A549 (cell line): ENCODE measurements around the gene SLCO4A1. TPM values are rescaled to one million over a fixed set of nuclear protein-coding genes. Genes with fewer than 3 reads are reported as not detected.

ENCODE experiments used
- ATAC-seq, 2 experiments: fragments of 200-7000 bp in 1 of 2; fragments of >200 bp in 1 of 2; cut with Nextera tagmentation in 1 of 2; cut with Tn5 transposase in 1 of 2; 3 replicates each; pipeline versions ENCODE4 v1.8.0 to v1.9.1; 2018 to 2020; ENCODE audit warnings: mild to moderate bottlenecking in 1 of 2, moderate library complexity in 1 of 2
- CTCF ChIA-PET: fragments of 300-600 bp; sonication (Branson Sonifier 250); formaldehyde crosslinking; extraction: SDS; loops from one replicate; lab custom pipeline; 2021; ENCODE audit warnings: antibody characterized with exemption, inconsistent platforms; lab: Yijun Ruan, JAX
- POLR2A ChIA-PET: fragments of 350-600 bp; formaldehyde crosslinking; extraction: SDS; loops from one replicate; lab custom pipeline; 2021; ENCODE audit warnings: antibody characterized with exemption, inconsistent platforms; lab: Yijun Ruan, JAX
- DNase-seq, 2 experiments: peaks; one replicate each; pipeline versions ENCODE4 v3.0.0 to v3.0.0-alpha.2; 2011 to 2016; ENCODE audit warnings: low read depth in 1 of 2, low spot score in 1 of 2
- FAIRE-seq: peaks from 2 replicates; lab custom pipeline; 2011; peaks lifted over from hg19 to GRCh38; lab: Jason Lieb, UNC
- H3K27ac ChIP-seq, 2 experiments: fragments of >200 bp; sonication (Bioruptor Twin); formaldehyde crosslinking; 3 replicates each; pipeline ENCODE4 v1.5.1; 2016 to 2017
- H3K4me1 ChIP-seq: fragments of >200 bp; sonication (Bioruptor Twin); formaldehyde crosslinking; 3 replicates; pipeline ENCODE4 v1.6.1; 2016
- H3K4me2 ChIP-seq: fragments of >200 bp; sonication (Bioruptor Twin); formaldehyde crosslinking; 3 replicates; pipeline ENCODE4 v1.6.1; 2016
- H3K4me3 ChIP-seq: fragments of >200 bp; sonication (Bioruptor Twin); formaldehyde crosslinking; 3 replicates; pipeline ENCODE4 v1.5.1; 2016
- H3K9me3 ChIP-seq: fragments of >200 bp; sonication (Bioruptor Twin); formaldehyde crosslinking; 3 replicates; pipeline ENCODE4 v1.6.1; 2016
- BHLHE40 ChIP-seq: IDR thresholded peaks from 2 replicates; pipeline ENCODE4 v1.6.1; 2012; ENCODE audit warnings: low read depth, low read length, inconsistent platforms
- CBX2 ChIP-seq: fragments of 200-600 bp; sonication (generic); IDR thresholded peaks from 2 replicates; pipeline ENCODE4 v1.6.1; 2016; ENCODE audit warnings: low read depth, mild to moderate bottlenecking, borderline replicate concordance
- EHF ChIP-seq: fragments of 250-450 bp; sonication (Bioruptor Pico); IDR thresholded peaks from 2 replicates; pipeline ENCODE4 v1.5.0; 2020; ENCODE audit warnings: mild to moderate bottlenecking
- FOSB ChIP-seq: fragments of 250-450 bp; sonication (Bioruptor Pico); IDR thresholded peaks from 2 replicates; pipeline ENCODE4 v1.5.0; 2020; ENCODE audit warnings: mild to moderate bottlenecking, moderate library complexity
- FOSL2 ChIP-seq, 2 experiments: fragments of 450-650 bp in 1 of 2; fragments of >200 bp in 1 of 2; sonication (Bioruptor Twin) in 1 of 2; formaldehyde crosslinking; IDR thresholded peaks; 2 replicates each; pipeline versions ENCODE4 v1.5.0 to v1.6.1; 2016 to 2020; ENCODE audit warnings: mild to moderate bottlenecking in 1 of 2, moderate library complexity in 1 of 2
- HEYL ChIP-seq: fragments of 250-450 bp; sonication (Bioruptor Pico); IDR thresholded peaks from 2 replicates; pipeline ENCODE4 v1.8.0; 2021; ENCODE audit warnings: mild to moderate bottlenecking, moderate library complexity
- HOXB13 ChIP-seq: fragments of 250-450 bp; sonication (Bioruptor Pico); IDR thresholded peaks from 2 replicates; pipeline ENCODE4 v1.5.0; 2020; ENCODE audit warnings: low read depth, mild to moderate bottlenecking, moderate library complexity
- JUNB ChIP-seq: fragments of >200 bp; sonication (Bioruptor Twin); formaldehyde crosslinking; IDR thresholded peaks from 2 replicates; pipeline ENCODE4 v1.6.1; 2016
- MAZ ChIP-seq: fragments of 150-350 bp; IDR thresholded peaks from 2 replicates; pipeline ENCODE4 v1.6.1; 2014; ENCODE audit warnings: antibody characterized with exemption, low read depth, low read length, borderline replicate concordance
- MYC ChIP-seq: IDR thresholded peaks from 2 replicates; pipeline ENCODE4 v1.6.1; 2012; ENCODE audit warnings: mild to moderate bottlenecking, inconsistent platforms, low read length, improper control_type of control experiment, borderline replicate concordance
- NR3C1 ChIP-seq: fragments of >200 bp; sonication (Bioruptor Twin); formaldehyde crosslinking; IDR thresholded peaks from 3 replicates; pipeline ENCODE4 v1.6.1; 2017
- PHF8 ChIP-seq: fragments of 200-600 bp; sonication (generic); IDR thresholded peaks from 2 replicates; pipeline ENCODE4 v1.6.1; 2016; ENCODE audit warnings: low read depth, mild to moderate bottlenecking, antibody characterized with exemption, moderate library complexity, borderline replicate concordance
- POLR2AphosphoS2 ChIP-seq: conservative IDR thresholded peaks from 2 replicates; pipeline ENCODE4 v1.6.1; 2012; ENCODE audit warnings: low read length, improper control_type of control experiment, inconsistent platforms
- RAD21 ChIP-seq, 2 experiments: fragments of >200 bp in 1 of 2; sonication (Bioruptor Twin) in 1 of 2; formaldehyde crosslinking in 1 of 2; IDR thresholded peaks in 1 of 2; conservative IDR thresholded peaks in 1 of 2; 2 replicates in 1 of 2; 3 replicates in 1 of 2; pipeline ENCODE4 v1.6.1; 2012 to 2018; ENCODE audit warnings: inconsistent platforms in 1 of 2
- RCOR1 ChIP-seq: fragments of 150-350 bp; IDR thresholded peaks from 2 replicates; pipeline ENCODE4 v1.6.1; 2014; ENCODE audit warnings: antibody characterized with exemption, low read length, low read depth
- ZFP36 ChIP-seq: fragments of 450-650 bp; IDR thresholded peaks from 2 replicates; pipeline ENCODE4 v1.6.1; 2014; ENCODE audit warnings: borderline replicate concordance; ENCODE audit not compliant: partially characterized antibody
- ZNF302 ChIP-seq: fragments of 250-450 bp; sonication (Bioruptor Pico); IDR thresholded peaks from 2 replicates; pipeline ENCODE4 v1.9.0; 2021; ENCODE audit warnings: inconsistent platforms, mild to moderate bottlenecking, moderate library complexity
- ZSCAN20 ChIP-seq: fragments of 250-450 bp; sonication (Bioruptor Pico); IDR thresholded peaks from 2 replicates; pipeline ENCODE4 v1.8.0; 2022; ENCODE audit warnings: mild to moderate bottlenecking, moderate library complexity
- WGBS: methylation state at CpG from one replicate; pipeline ENCODE4 v1.1.6; 2017; ENCODE audit errors: missing lambda C conversion rate; 5-methylcytosine and 5-hydroxymethylcytosine counted together
- polyA plus RNA-seq, 4 experiments: library from polyadenylated mRNA; depleted of rRNA in 3 of 4; stranded (reverse); fragments of >200 nt; fragmentation: RNase III in 1 of 4; extraction: RNeasy Plus Mini Kit Qiagen cat#74134 plus additional on column Dnase treatment in 1 of 4; gene quantifications; 2 replicates in 3 of 4; 3 replicates in 1 of 4; pipeline ENCODE4 v1.2.3, GENCODE V29; 2011 to 2017
- TF ChIP-seq, protein P1 (sequence below): fragments of 250-450 bp; sonication (Bioruptor Pico); IDR thresholded peaks from 2 replicates; pipeline ENCODE4 v1.5.0; 2021; ENCODE audit warnings: mild to moderate bottlenecking, moderate library complexity, borderline replicate concordance
- TF ChIP-seq, protein P2 (sequence below): fragments of >200 bp; sonication (Bioruptor Twin); formaldehyde crosslinking; IDR thresholded peaks from 3 replicates; pipeline ENCODE4 v1.5.1; 2016
- TF ChIP-seq, protein P3 (sequence below): fragments of >200 bp; sonication (Bioruptor Twin); formaldehyde crosslinking; IDR thresholded peaks from 3 replicates; pipeline ENCODE4 v1.6.1; 2016
- TF ChIP-seq, protein P4 (sequence below): IDR thresholded peaks from 2 replicates; pipeline ENCODE4 v1.6.1; 2012

The SLCO4A1 gene
- polyA plus RNA-seq, 2 of the 4 experiments (the other 2 are of a cell fraction) = 1.3 to 11.2 TPM

DNA sequence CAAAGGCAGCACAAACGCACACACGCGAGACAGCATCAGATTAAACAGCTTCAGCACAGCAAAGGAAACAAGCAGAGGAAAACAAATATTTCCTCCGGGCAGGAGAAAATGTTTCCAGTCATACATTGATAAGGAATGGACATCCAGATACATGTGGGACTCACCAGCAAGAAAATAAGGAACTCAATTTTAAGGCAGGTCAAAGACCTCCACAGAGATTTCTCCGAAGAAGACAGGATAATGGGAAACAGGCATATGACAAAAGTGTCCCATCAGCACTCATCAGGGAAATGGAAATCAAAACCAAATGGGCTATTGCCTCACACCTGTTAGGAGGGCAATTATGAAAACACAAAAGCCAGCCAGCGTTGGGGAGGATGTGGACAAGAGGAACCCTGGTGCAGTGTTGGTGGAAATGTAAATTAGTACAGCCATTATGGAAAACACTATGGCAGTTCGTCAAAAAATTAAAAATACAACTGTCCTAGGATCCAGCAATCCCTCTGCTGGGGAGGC lies 9.7 kb upstream of the SLCO4A1 start (continued):
- TF ChIP-seq POLR2AphosphoS2 (no peak), MAZ (no peak), EHF (CRISPR knock-in tag) (no peak), HEYL (CRISPR knock-in tag) (no peak), MYC (no peak)
- TF ChIP-seq, protein P1, sequence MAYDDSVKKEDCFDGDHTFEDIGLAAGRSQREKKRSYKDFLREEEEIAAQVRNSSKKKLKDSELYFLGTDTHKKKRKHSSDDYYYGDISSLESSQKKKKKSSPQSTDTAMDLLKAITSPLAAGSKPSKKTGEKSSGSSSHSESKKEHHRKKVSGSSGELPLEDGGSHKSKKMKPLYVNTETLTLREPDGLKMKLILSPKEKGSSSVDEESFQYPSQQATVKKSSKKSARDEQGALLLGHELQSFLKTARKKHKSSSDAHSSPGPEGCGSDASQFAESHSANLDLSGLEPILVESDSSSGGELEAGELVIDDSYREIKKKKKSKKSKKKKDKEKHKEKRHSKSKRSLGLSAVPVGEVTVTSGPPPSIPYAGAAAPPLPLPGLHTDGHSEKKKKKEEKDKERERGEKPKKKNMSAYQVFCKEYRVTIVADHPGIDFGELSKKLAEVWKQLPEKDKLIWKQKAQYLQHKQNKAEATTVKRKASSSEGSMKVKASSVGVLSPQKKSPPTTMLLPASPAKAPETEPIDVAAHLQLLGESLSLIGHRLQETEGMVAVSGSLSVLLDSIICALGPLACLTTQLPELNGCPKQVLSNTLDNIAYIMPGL = no peak
- TF ChIP-seq, protein P2, sequence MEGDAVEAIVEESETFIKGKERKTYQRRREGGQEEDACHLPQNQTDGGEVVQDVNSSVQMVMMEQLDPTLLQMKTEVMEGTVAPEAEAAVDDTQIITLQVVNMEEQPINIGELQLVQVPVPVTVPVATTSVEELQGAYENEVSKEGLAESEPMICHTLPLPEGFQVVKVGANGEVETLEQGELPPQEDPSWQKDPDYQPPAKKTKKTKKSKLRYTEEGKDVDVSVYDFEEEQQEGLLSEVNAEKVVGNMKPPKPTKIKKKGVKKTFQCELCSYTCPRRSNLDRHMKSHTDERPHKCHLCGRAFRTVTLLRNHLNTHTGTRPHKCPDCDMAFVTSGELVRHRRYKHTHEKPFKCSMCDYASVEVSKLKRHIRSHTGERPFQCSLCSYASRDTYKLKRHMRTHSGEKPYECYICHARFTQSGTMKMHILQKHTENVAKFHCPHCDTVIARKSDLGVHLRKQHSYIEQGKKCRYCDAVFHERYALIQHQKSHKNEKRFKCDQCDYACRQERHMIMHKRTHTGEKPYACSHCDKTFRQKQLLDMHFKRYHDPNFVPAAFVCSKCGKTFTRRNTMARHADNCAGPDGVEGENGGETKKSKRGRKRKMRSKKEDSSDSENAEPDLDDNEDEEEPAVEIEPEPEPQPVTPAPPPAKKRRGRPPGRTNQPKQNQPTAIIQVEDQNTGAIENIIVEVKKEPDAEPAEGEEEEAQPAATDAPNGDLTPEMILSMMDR = no peak
- TF ChIP-seq, all 56 proteins: peak for 0

DNA sequence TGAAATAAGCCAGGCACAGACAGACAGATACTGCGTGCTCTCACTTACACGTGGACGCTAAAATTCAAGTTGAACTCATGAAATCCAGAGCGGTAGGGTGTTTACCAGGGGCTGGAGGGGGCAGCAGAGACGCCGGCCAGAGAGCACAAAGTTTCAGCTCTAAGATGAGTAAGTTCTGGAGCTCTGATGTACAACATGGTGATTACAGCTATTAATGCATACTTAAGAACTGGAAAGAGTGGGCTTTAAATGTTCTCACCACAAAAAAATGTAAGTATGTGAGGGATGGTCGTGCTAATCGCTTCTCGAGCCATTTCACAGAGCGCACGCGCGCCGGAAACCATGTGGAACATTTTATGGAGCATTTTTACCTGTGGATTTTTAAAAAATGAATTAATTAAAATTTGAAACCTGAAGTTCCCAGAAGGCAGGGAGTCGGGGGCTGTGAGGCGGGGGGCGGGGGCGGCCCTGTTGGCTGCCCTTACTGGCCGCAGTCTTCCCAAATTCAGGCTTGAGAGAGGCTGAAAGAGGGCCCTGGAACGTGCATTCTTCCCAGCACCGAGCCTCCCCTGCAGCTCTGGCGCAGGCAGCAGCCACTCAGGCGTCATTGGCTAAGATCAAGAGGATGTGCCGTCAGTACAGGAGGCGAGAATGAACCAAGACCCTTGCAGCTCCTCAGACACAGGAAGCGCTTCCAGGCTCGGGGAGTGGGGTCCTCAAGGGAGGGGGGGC lies 8.5 kb upstream of the SLCO4A1 start:
- Histone ChIP-seq H3K27ac (no peak overlapping the region), H3K9me3 (no peaks in the 10 kb centered on the region), H3K4me1 (peaks cover 3% of the 10 kb centered on the region; the same call in 2 of the 3 replicates)
- POLR2A ChIA-PET = no interaction called here
- DNase-seq = no peak
- WGBS = 76% methylated on average over 24 of the region's 27 CpGs
- TF ChIP-seq, protein P2 = no peak
- TF ChIP-seq ZNF302 (CRISPR knock-in tag) (no peak), RCOR1 (no peak), PHF8 (no peak), JUNB (no peak), FOSB (no peak), NR3C1 (no peak)
- TF ChIP-seq, protein P3, sequence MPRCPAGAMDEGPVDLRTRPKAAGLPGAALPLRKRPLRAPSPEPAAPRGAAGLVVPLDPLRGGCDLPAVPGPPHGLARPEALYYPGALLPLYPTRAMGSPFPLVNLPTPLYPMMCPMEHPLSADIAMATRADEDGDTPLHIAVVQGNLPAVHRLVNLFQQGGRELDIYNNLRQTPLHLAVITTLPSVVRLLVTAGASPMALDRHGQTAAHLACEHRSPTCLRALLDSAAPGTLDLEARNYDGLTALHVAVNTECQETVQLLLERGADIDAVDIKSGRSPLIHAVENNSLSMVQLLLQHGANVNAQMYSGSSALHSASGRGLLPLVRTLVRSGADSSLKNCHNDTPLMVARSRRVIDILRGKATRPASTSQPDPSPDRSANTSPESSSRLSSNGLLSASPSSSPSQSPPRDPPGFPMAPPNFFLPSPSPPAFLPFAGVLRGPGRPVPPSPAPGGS = no peak
- TF ChIP-seq, all 56 proteins: peak for 0
- FAIRE-seq = no peak
- Histone ChIP-seq H3K4me3 (no peak overlapping the region), H3K4me2 (no peak overlapping the region)
- ATAC-seq = no peak
- CTCF ChIA-PET = interaction anchor here (1.0 to 1.7 kb wide), 5 partner anchors 9 to 134 kb away, joined by 3 to 6 read pairs (median 4); partner anchors contain the start of gene SLCO4A1

DNA sequence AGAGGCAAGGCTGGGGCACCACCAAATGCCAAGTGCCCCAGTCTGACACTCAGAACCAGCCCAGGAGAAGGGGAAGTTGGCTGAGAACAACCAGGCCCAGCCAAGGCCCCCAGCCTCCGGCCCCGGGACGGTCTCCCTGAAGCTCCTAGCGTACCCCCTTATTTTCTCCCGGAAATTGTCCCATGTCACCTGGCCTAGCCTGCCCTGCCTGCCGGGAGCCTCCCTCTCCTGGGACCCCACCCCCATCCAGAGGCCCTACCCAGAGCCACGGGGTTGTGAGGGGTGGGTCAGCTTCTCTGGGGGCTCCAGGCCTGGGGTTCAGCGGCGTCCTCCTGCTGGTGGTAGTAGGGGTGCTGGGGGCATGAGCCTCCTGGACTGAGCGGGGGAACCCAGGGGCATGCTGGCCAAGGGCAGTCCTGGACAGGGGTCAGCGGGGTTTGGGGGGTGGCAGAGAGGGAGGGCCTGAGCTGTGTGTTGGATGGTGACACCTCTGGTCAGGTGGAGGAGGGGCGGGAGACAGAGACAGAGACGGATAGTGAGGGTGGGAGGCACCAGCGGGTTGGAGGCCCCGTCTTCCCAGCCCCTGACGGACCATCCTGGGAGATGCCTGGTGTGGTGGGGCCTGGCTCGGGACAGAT lies 7.9 kb upstream of the SLCO4A1 start:
- no peak for DNase-seq
- CTCF ChIA-PET = interaction anchor here (1.0 to 1.7 kb wide), 5 partner anchors 8 to 135 kb away, joined by 3 to 6 read pairs (median 4); partner anchors contain the start of gene SLCO4A1
- POLR2A ChIA-PET = no interaction called here
- WGBS = 82% methylated on average over 14 of the region's 17 CpGs
- FAIRE-seq = no peak
- ATAC-seq = no peak
- Histone ChIP-seq H3K27ac (no peak overlapping the region), H3K4me1 (no peaks in the 10 kb centered on the region), H3K4me3 (no peak overlapping the region), H3K9me3 (no peaks in the 10 kb centered on the region), H3K4me2 (no peak overlapping the region)
- TF ChIP-seq ZSCAN20 (CRISPR knock-in tag) = no peak
- TF ChIP-seq BHLHE40 = no peak
- TF ChIP-seq MAZ = no peak
- no peak for TF ChIP-seq RAD21 (conservative IDR thresholded peaks at IDR 0.05 in 1 of 2, IDR thresholded peaks at IDR 0.05 in 1 of 2)
- TF ChIP-seq, protein P3 = no peak
- TF ChIP-seq, protein P4, sequence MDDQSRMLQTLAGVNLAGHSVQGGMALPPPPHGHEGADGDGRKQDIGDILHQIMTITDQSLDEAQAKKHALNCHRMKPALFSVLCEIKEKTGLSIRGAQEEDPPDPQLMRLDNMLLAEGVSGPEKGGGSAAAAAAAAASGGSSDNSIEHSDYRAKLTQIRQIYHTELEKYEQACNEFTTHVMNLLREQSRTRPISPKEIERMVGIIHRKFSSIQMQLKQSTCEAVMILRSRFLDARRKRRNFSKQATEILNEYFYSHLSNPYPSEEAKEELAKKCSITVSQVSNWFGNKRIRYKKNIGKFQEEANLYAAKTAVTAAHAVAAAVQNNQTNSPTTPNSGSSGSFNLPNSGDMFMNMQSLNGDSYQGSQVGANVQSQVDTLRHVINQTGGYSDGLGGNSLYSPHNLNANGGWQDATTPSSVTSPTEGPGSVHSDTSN = no peak
- no peak for TF ChIP-seq FOSL2 (IDR thresholded peaks at IDR 0.05)
- TF ChIP-seq FOSL2 (CRISPR knock-in tag; IDR thresholded peaks at IDR 0.05) = no peak
- no peak for TF ChIP-seq HOXB13 (CRISPR knock-in tag)
- TF ChIP-seq CBX2 = no peak
- TF ChIP-seq ZFP36 = no peak
